ENCODE results near the gene NRARP.

DNA sequence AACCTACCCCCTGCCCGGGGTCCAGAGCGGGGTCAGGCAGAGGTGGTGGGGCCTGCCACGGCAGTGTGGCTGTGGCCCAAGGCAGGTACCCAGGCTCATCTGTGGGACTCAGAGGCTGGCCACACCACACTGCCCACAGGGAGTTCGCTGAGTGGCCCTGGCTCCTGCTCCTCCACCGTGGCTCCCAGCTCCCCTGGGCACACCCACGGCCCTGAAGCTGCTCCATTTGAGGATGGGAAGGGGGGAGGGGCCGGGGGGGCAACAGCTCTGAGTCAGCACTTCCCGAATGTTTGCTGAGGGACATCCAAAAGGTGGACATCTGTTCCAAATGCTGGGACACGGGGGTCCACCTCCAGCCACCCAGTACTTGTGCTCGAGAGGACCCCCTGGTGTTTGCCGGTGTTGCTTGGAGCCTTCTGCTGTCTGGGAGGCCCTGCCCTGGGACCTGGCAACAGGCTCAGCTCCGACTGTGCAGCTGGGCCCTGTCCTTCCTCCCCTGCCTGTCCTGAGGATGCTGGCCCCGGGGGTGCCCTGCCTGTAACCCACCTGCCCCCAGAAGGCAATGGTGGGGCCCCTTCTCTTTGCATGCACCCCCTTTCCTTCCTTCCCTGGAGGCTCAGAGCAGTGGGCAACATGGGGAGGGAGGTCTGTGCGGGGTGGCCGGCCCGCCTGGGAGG lies 2.5 kb upstream of the NRARP start:
- TF ChIP-seq, protein P1, sequence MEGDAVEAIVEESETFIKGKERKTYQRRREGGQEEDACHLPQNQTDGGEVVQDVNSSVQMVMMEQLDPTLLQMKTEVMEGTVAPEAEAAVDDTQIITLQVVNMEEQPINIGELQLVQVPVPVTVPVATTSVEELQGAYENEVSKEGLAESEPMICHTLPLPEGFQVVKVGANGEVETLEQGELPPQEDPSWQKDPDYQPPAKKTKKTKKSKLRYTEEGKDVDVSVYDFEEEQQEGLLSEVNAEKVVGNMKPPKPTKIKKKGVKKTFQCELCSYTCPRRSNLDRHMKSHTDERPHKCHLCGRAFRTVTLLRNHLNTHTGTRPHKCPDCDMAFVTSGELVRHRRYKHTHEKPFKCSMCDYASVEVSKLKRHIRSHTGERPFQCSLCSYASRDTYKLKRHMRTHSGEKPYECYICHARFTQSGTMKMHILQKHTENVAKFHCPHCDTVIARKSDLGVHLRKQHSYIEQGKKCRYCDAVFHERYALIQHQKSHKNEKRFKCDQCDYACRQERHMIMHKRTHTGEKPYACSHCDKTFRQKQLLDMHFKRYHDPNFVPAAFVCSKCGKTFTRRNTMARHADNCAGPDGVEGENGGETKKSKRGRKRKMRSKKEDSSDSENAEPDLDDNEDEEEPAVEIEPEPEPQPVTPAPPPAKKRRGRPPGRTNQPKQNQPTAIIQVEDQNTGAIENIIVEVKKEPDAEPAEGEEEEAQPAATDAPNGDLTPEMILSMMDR (IDR thresholded peaks at IDR 0.05), result no peak
- TF ChIP-seq EP300 (IDR thresholded peaks at IDR 0.05), result no peak
- TF ChIP-seq POLR2A (IDR thresholded peaks at IDR 0.05), result no peak

Measured in tibial nerve (tissue), 4 donors.